Lung (tissue), 12 donors: Measurements from ENCODE around the gene TBCD. TPM values are rescaled to one million over a fixed set of nuclear protein-coding genes. Genes with fewer than 3 reads are reported as not detected.

Experiments used
- ATAC-seq: fragments of 200-7000 bp; cut with Tn5 transposase; one replicate; pipeline ENCODE4 v1.9.1; 2020; ENCODE audit warnings: moderate number of reproducible peaks; ENCODE audit not compliant: insufficient read depth, low FRiP score
- DNase-seq, 3 donors: peaks; one replicate each; pipeline ENCODE4 v3.0.0-alpha.2; 2013 to 2017
- H3K27ac ChIP-seq, 2 donors: one replicate each; pipeline ENCODE4 v1.5.1; 2013; ENCODE audit warnings: mild to moderate bottlenecking in 2 of 2, moderate library complexity in 2 of 2, control low read depth in 1 of 2, inconsistent platforms in 1 of 2, low read depth in 1 of 2, low read length in 1 of 2
- H3K27me3 ChIP-seq, 3 donors: one replicate each; pipeline ENCODE4 v1.5.1; 2013; ENCODE audit warnings: low read length in 2 of 3; ENCODE audit not compliant: control insufficient read depth in 3 of 3, insufficient read depth in 3 of 3
- H3K36me3 ChIP-seq, 4 donors: one replicate each; pipeline ENCODE4 v1.5.1; 2013; ENCODE audit warnings: low read length in 4 of 4, mild to moderate bottlenecking in 1 of 4, moderate library complexity in 1 of 4; ENCODE audit not compliant: control insufficient read depth in 4 of 4, insufficient read depth in 4 of 4
- H3K4me1 ChIP-seq, 5 donors: one replicate each; pipeline ENCODE4 v1.5.1; 2013; ENCODE audit warnings: low read length in 5 of 5, mild to moderate bottlenecking in 2 of 5, moderate library complexity in 1 of 5; ENCODE audit not compliant: control insufficient read depth in 5 of 5, insufficient read depth in 5 of 5
- H3K4me3 ChIP-seq: one replicate; pipeline ENCODE4 v1.5.1; 2013; ENCODE audit warnings: mild to moderate bottlenecking, control low read depth, moderate library complexity
- H3K9ac ChIP-seq, 2 donors: one replicate each; pipeline ENCODE4 v1.5.1; 2013; ENCODE audit warnings: low read length in 2 of 2, control low read depth in 1 of 2; ENCODE audit not compliant: insufficient read depth in 1 of 2
- H3K9me3 ChIP-seq, 4 donors: one replicate each; pipeline ENCODE4 v1.5.1; 2013; ENCODE audit warnings: low read length in 3 of 4, mild to moderate bottlenecking in 1 of 4, moderate library complexity in 1 of 4; ENCODE audit not compliant: control insufficient read depth in 4 of 4, insufficient read depth in 3 of 4
- WGBS, 2 donors: extraction: QIAGEN DNeasy Blood & Tissue Kit; methylation state at CpG; one replicate each; pipeline ENCODE4 v1.1.7; 2013; 5-methylcytosine and 5-hydroxymethylcytosine counted together
- polyA plus RNA-seq, 2 donors: library from polyadenylated mRNA; stranded (reverse); fragments of 200-250 nt; gene quantifications; one replicate each; pipeline ENCODE4 v1.2.1, GENCODE V29; 2013
- total RNA-seq, 2 donors: library from RNA; depleted of rRNA in 1 of 2; stranded (reverse); fragments of >200 nt in 1 of 2; gene quantifications; one replicate each; pipeline ENCODE4 v1.2.1, GENCODE V29; 2014 to 2021
- TF ChIP-seq, protein P1 (sequence below): IDR thresholded peaks from 2 replicates; pipeline ENCODE4 v1.5.1; 2012; ENCODE audit warnings: mild to moderate bottlenecking; ENCODE audit errors: control extremely low read depth, extremely low read depth
- donor health status: control.
- donor health status: control.
- donor health status: Bipolar disorder and iron deficiency.
- donor health status: healthy.
- donor health status: DM: yes; HTN: yes; CAD: no.

Gene TBCD
- total and polyA plus RNA-seq, 4 donors = 57.6 to 119 (median 90.3) TPM

DNA sequence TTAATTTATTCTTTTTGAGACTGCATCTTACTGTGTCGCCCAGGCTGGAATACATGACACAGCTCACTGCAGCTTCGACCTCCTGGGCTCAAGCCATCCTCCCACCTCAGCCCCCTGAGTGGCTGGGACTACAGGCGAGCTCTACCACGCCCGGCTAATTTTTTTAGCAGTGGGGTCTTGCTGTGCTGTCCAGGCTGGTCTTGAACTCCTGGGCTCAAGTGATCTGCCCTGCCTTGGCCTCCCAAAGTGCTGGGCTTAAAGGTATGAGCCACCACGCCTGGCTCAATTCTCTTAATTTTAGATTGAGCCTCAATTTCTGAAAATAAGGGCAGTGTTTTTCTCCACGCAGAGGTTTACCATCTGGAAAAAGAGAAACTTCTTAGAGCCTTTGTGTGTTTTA is 46.9 kb downstream of the TBCD start:
- no peak for ATAC-seq
- Histone ChIP-seq H3K9ac (no peak overlapping the region), H3K4me3 (no peak overlapping the region), H3K27me3 (no peaks in the 10 kb centered on the region), H3K4me1 (peaks cover 0 to 5% (median 0%) of the 10 kb centered on the region in 5 donors), H3K27ac (no peak overlapping the region), H3K36me3 (peaks cover 0 to 17% (median 6%) of the 10 kb centered on the region in 4 donors), H3K9me3 (peaks cover 0 to 4% (median 0%) of the 10 kb centered on the region in 4 donors)
- no peak for DNase-seq
- TF ChIP-seq, protein P1, sequence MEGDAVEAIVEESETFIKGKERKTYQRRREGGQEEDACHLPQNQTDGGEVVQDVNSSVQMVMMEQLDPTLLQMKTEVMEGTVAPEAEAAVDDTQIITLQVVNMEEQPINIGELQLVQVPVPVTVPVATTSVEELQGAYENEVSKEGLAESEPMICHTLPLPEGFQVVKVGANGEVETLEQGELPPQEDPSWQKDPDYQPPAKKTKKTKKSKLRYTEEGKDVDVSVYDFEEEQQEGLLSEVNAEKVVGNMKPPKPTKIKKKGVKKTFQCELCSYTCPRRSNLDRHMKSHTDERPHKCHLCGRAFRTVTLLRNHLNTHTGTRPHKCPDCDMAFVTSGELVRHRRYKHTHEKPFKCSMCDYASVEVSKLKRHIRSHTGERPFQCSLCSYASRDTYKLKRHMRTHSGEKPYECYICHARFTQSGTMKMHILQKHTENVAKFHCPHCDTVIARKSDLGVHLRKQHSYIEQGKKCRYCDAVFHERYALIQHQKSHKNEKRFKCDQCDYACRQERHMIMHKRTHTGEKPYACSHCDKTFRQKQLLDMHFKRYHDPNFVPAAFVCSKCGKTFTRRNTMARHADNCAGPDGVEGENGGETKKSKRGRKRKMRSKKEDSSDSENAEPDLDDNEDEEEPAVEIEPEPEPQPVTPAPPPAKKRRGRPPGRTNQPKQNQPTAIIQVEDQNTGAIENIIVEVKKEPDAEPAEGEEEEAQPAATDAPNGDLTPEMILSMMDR = no peak
- WGBS, 2 donors = 98 to 99% methylated on average over 7 of the region's 7 CpGs

DNA sequence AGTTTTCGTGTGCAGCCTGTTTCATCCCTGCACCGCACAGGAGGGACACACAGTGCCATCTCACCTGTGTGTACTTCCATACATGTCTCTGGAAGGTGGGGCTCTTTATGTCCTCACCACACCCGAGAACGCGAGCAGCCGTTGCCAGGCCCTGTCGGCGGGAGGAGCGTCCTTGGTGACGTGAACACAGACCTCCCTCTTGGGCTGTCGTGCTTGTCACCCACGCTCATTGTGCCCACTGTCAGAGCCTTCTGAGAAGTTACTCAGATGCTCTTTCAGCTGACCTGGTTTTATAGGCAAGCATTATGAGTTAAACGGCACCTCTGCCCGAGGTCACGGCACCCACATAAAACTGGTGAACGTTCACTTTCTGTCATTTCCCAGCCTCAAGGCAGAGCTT is 47.7 kb downstream of the TBCD start:
- DNase-seq (no peak), ATAC-seq (no peak)
- H3K9ac ChIP-seq = no peak overlapping the region
- WGBS, 2 donors = 95 to 96% methylated on average over 16 of the region's 16 CpGs
- no peak overlapping the region for H3K4me3 ChIP-seq
- no peaks in the 10 kb centered on the region for H3K27me3 ChIP-seq
- peaks cover 0 to 17% (median 6%) of the 10 kb centered on the region in 4 donors for H3K36me3 ChIP-seq
- TF ChIP-seq, protein P1 = no peak
- no peak overlapping the region for H3K27ac ChIP-seq
- H3K4me1 ChIP-seq = peaks cover 0 to 5% (median 0%) of the 10 kb centered on the region in 5 donors
- H3K9me3 ChIP-seq = peaks cover 0 to 4% (median 0%) of the 10 kb centered on the region in 4 donors

DNA sequence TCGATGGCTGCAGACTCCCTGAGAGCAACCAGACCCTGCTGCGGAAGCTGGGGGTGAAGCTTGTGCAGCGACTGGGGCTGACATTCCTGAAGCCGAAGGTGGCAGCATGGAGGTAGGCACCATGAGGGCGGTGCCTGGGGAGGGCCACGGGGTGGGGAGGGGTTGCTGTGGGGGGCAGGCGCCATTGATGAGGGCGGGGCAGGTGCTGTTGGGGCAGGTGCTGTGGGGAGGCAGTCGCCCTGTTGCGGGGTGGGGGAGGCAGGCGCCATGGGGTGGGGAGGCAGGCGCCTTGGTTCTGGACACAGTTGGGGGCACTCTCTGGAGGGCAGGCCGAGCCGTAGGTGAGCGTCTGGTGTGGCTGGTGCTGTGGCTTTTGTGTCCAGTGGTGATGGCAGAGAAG is 49.0 kb downstream of the TBCD start:
- Histone ChIP-seq H3K9ac (no peak overlapping the region), H3K27ac (no peak overlapping the region), H3K4me3 (no peak overlapping the region), H3K4me1 (no peaks in the 10 kb centered on the region), H3K36me3 (peaks cover 0 to 13% (median 6%) of the 10 kb centered on the region in 4 donors), H3K27me3 (no peaks in the 10 kb centered on the region), H3K9me3 (peaks cover 0 to 4% (median 0%) of the 10 kb centered on the region in 4 donors)
- DNase-seq = no peak
- ATAC-seq = no peak
- TF ChIP-seq, protein P1 = no peak
- WGBS, 2 donors = 97% methylated on average over 12 to 15 of the region's 15 CpGs
